Measurements from ENCODE around the gene NOP14.

NOP14 gene

GRCh38 chr4:2927696-2928075, 35.5 kb downstream of the NOP14 start:
- ChIA-PET POLR2A (no interaction called here), CTCF (no interaction called here)
- TF ChIP-seq ELF4 (IDR thresholded peaks at IDR 0.05) (no peak), ZNF384 (IDR thresholded peaks at IDR 0.05) (no peak), SP1 (IDR thresholded peaks at IDR 0.05) (no peak)
- no peak for DNase-seq (ENCODE audit: extremely low spot score)

- ChIA-PET CTCF (no interaction called here), POLR2A (no interaction called here)
- TF ChIP-seq TARDBP (IDR thresholded peaks at IDR 0.05) (no peak), FOXM1 (IDR thresholded peaks at IDR 0.05; ENCODE audit: borderline replicate concordance) (no peak), LEF1 (IDR thresholded peaks at IDR 0.05; ENCODE audit: borderline replicate concordance) (no peak), SP1 (IDR thresholded peaks at IDR 0.05) (no peak), SUZ12 (IDR thresholded peaks at IDR 0.05) (no peak), L3MBTL2 (conservative IDR thresholded peaks at IDR 0.05) (no peak), BHLHE40 (IDR thresholded peaks at IDR 0.05; ENCODE audit: borderline replicate concordance) (no peak), ELF4 (IDR thresholded peaks at IDR 0.05) (no peak), HDGF (IDR thresholded peaks at IDR 0.05; ENCODE audit: borderline replicate concordance) (no peak), FOXA1 (IDR thresholded peaks at IDR 0.05) (no peak), CTBP1 (IDR thresholded peaks at IDR 0.05; ENCODE audit: borderline replicate concordance) (no peak), FOXK2 (IDR thresholded peaks at IDR 0.05) (no peak)
- DNase-seq (ENCODE audit: extremely low spot score), result no peak
These were observed 36.0 kb downstream of the NOP14 start for GRCh38 chr4:2927016-2927695.

GRCh38 chr4:2925931-2926860, 37.0 kb downstream of the NOP14 start:
- CTCF ChIA-PET, result no interaction called here
- POLR2A ChIA-PET, result no interaction called here
- no peak for TF ChIP-seq LEF1 (IDR thresholded peaks at IDR 0.05; ENCODE audit: borderline replicate concordance)
- no peak for TF ChIP-seq L3MBTL2 (conservative IDR thresholded peaks at IDR 0.05)
- no peak for TF ChIP-seq HDGF (IDR thresholded peaks at IDR 0.05; ENCODE audit: borderline replicate concordance)
- TF ChIP-seq FOXK2 (IDR thresholded peaks at IDR 0.05), result no peak
- no peak for TF ChIP-seq FOXM1 (IDR thresholded peaks at IDR 0.05; ENCODE audit: borderline replicate concordance)
- no peak for TF ChIP-seq ZNF384 (IDR thresholded peaks at IDR 0.05)
- no peak for TF ChIP-seq FOXA1 (IDR thresholded peaks at IDR 0.05)
- no peak for TF ChIP-seq SP1 (IDR thresholded peaks at IDR 0.05)
- TF ChIP-seq ELF4 (IDR thresholded peaks at IDR 0.05), result no peak
- no peak for TF ChIP-seq BHLHE40 (IDR thresholded peaks at IDR 0.05; ENCODE audit: borderline replicate concordance)
- TF ChIP-seq NFRKB (IDR thresholded peaks at IDR 0.05), result no peak
- no peak for TF ChIP-seq CTBP1 (IDR thresholded peaks at IDR 0.05; ENCODE audit: borderline replicate concordance)
- no peak for TF ChIP-seq PKNOX1 (IDR thresholded peaks at IDR 0.05)
- TF ChIP-seq ARNT (IDR thresholded peaks at IDR 0.05), result no peak
- no peak for TF ChIP-seq SUZ12 (IDR thresholded peaks at IDR 0.05)
- no peak for TF ChIP-seq TARDBP (IDR thresholded peaks at IDR 0.05)
- no peak for DNase-seq (ENCODE audit: extremely low spot score)

- no peak for DNase-seq (ENCODE audit: extremely low spot score)
- ChIA-PET CTCF (no interaction called here), POLR2A (interaction anchor here (0.8 kb wide), 1 partner anchor 10 kb away, joined by 3 read pairs; no protein-coding TSS in a partner anchor)
- TF ChIP-seq ELF4 (IDR thresholded peaks at IDR 0.05), result no peak
- no peak for TF ChIP-seq ZNF384 (IDR thresholded peaks at IDR 0.05)
- TF ChIP-seq LEF1 (IDR thresholded peaks at IDR 0.05; ENCODE audit: borderline replicate concordance), result no peak
- no peak for TF ChIP-seq BHLHE40 (IDR thresholded peaks at IDR 0.05; ENCODE audit: borderline replicate concordance)
- TF ChIP-seq SUZ12 (IDR thresholded peaks at IDR 0.05), result no peak
- TF ChIP-seq CTBP1 (IDR thresholded peaks at IDR 0.05; ENCODE audit: borderline replicate concordance), result no peak
- no peak for TF ChIP-seq L3MBTL2 (conservative IDR thresholded peaks at IDR 0.05)
- no peak for TF ChIP-seq PKNOX1 (IDR thresholded peaks at IDR 0.05)
- no peak for TF ChIP-seq NFRKB (IDR thresholded peaks at IDR 0.05)
- TF ChIP-seq SP1 (IDR thresholded peaks at IDR 0.05), result no peak
- no peak for TF ChIP-seq ARNT (IDR thresholded peaks at IDR 0.05)
- no peak for TF ChIP-seq FOXM1 (IDR thresholded peaks at IDR 0.05; ENCODE audit: borderline replicate concordance)
- TF ChIP-seq TARDBP (IDR thresholded peaks at IDR 0.05), result no peak
- no peak for TF ChIP-seq HDGF (IDR thresholded peaks at IDR 0.05; ENCODE audit: borderline replicate concordance)
- no peak for TF ChIP-seq FOXK2 (IDR thresholded peaks at IDR 0.05)
- no peak for TF ChIP-seq FOXA1 (IDR thresholded peaks at IDR 0.05)
These were observed 37.7 kb downstream of the NOP14 start for GRCh38 chr4:2925496-2925895.

- CTCF ChIA-PET, result interaction anchor here (1.0 kb wide), 1 partner anchor 10 kb away, joined by 3 read pairs; no protein-coding TSS in a partner anchor
These were observed 38.4 kb downstream of the NOP14 start for GRCh38 chr4:2924765-2925301.

GRCh38 chr4:2924286-2924685, 38.9 kb downstream of the NOP14 start:
- ChIA-PET CTCF (interaction anchor here (0.7 to 1.0 kb wide), 2 partner anchors 11 to 490 kb away, joined by 3 read pairs; no protein-coding TSS in a partner anchor), POLR2A (no interaction called here)
- TF ChIP-seq TARDBP (IDR thresholded peaks at IDR 0.05) (no peak), SUZ12 (IDR thresholded peaks at IDR 0.05) (no peak), FOXM1 (IDR thresholded peaks at IDR 0.05; ENCODE audit: borderline replicate concordance) (no peak), FOXA1 (IDR thresholded peaks at IDR 0.05) (no peak)
- DNase-seq (ENCODE audit: extremely low spot score), result no peak

More at GRCh38 chr4:2924765-2925301, 38.4 kb downstream of the NOP14 start:
- TF ChIP-seq ARNT (IDR thresholded peaks at IDR 0.05), result no peak
- POLR2A ChIA-PET, result interaction anchor here (0.8 kb wide), 1 partner anchor 11 kb away, joined by 3 read pairs; no protein-coding TSS in a partner anchor
- DNase-seq (ENCODE audit: extremely low spot score), result no peak
